ENCODE data around the gene INSR.
"Not testable (repeated sequence)": the region's sequence is repeated elsewhere in the genome, so short reads cannot be mapped to it uniquely, and the experiment has no call there.

GRCh38 chr19:7067122-7067521 lies 227.1 kb downstream of the INSR start:
- not testable (repeated sequence) for TF ChIP-seq POLR2A (IDR thresholded peaks at IDR 0.05; ENCODE audit: low read length); GATA1 (IDR thresholded peaks at IDR 0.05; ENCODE audit: low read depth, low read length)
